KMS-11 (cell line): ENCODE data around the gene SLC39A8.

Experiments
- H2AFZ ChIP-seq: fragments of 200-600 bp; sonication (generic); 2 replicates; pipeline ENCODE4 v1.6.1; 2016; ENCODE audit warnings: antibody characterized with exemption, mixed run types, low read depth
- H3K27ac ChIP-seq: fragments of 200-600 bp; sonication (generic); 2 replicates; pipeline ENCODE4 v1.6.1; 2016; ENCODE audit warnings: mild to moderate bottlenecking, mixed run types
- H3K27me3 ChIP-seq: fragments of 200-600 bp; sonication (generic); 2 replicates; pipeline ENCODE4 v1.6.1; 2017; ENCODE audit warnings: mild to moderate bottlenecking, low read depth, mixed run types, moderate library complexity; ENCODE audit not compliant: insufficient read depth
- H3K36me3 ChIP-seq: fragments of 200-600 bp; sonication (generic); 2 replicates; pipeline ENCODE4 v1.6.1; 2017; ENCODE audit warnings: mild to moderate bottlenecking, mixed run types; ENCODE audit not compliant: insufficient read depth
- H3K4me1 ChIP-seq: fragments of 200-600 bp; sonication (generic); 2 replicates; pipeline ENCODE4 v1.6.1; 2016; ENCODE audit warnings: mild to moderate bottlenecking, low read depth, mixed run types; ENCODE audit not compliant: poor library complexity, severe bottlenecking
- H3K4me2 ChIP-seq: fragments of 200-600 bp; sonication (generic); 2 replicates; pipeline ENCODE4 v1.7.0; 2016; ENCODE audit warnings: mild to moderate bottlenecking, mixed run types
- H3K4me3 ChIP-seq: fragments of 200-600 bp; sonication (generic); IDR thresholded peaks from 2 replicates; pipeline ENCODE4 v1.6.1; 2017; ENCODE audit warnings: low read depth, low read length, mixed read lengths; ENCODE audit not compliant: insufficient read depth
- H3K79me2 ChIP-seq: fragments of 200-600 bp; sonication (generic); 2 replicates; pipeline ENCODE4 v1.6.1; 2016; ENCODE audit warnings: low read depth, mixed run types; ENCODE audit not compliant: insufficient read depth
- H3K9ac ChIP-seq: fragments of 200-600 bp; sonication (generic); 2 replicates; pipeline ENCODE4 v1.6.1; 2016; ENCODE audit warnings: mild to moderate bottlenecking, mixed run types
- H4K20me1 ChIP-seq: fragments of 200-600 bp; sonication (generic); 2 replicates; pipeline ENCODE4 v1.6.1; 2016; ENCODE audit warnings: mild to moderate bottlenecking, mixed run types; ENCODE audit not compliant: insufficient read depth
- TF ChIP-seq, protein P1 (sequence below): fragments of 200-600 bp; sonication (generic); conservative IDR thresholded peaks from 2 replicates; pipeline ENCODE4 v1.6.1; 2017; ENCODE audit warnings: low read depth, mild to moderate bottlenecking, antibody characterized with exemption, low read length, moderate library complexity, mixed read lengths

Gene SLC39A8

DNA sequence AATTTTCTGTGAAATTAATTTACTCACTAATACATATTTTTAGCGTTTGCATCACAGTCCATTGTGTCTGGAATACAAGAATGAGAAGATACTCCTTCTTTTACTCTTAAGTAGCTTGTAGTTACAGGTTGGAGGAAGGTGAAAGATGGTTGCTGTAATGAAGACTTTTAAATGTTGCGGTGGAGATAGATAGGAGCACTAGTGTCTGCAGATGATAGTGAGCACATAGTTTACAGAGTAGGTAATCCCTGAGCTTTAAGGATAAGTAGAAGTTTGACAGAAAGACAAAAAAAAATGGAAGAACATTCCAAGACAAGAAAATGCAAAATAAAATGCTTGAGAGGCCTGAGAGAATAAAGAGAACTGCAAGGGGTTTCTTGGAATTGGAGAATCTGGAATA lies 5.4 kb upstream of the SLC39A8 start:
- no peak overlapping the region for H3K27ac ChIP-seq
- H3K4me1 ChIP-seq, result peaks cover 5% of the 10 kb centered on the region
- H3K36me3 ChIP-seq, result no peaks in the 10 kb centered on the region
- no peaks in the 10 kb centered on the region for H3K27me3 ChIP-seq
- no peak overlapping the region for H2AFZ ChIP-seq
- no peaks in the 10 kb centered on the region for H3K79me2 ChIP-seq
- H3K4me2 ChIP-seq, result no peak overlapping the region
- H3K4me3 ChIP-seq, result no peak overlapping the region
- H4K20me1 ChIP-seq, result no peaks in the 10 kb centered on the region
- no peak overlapping the region for H3K9ac ChIP-seq
- TF ChIP-seq, protein P1, sequence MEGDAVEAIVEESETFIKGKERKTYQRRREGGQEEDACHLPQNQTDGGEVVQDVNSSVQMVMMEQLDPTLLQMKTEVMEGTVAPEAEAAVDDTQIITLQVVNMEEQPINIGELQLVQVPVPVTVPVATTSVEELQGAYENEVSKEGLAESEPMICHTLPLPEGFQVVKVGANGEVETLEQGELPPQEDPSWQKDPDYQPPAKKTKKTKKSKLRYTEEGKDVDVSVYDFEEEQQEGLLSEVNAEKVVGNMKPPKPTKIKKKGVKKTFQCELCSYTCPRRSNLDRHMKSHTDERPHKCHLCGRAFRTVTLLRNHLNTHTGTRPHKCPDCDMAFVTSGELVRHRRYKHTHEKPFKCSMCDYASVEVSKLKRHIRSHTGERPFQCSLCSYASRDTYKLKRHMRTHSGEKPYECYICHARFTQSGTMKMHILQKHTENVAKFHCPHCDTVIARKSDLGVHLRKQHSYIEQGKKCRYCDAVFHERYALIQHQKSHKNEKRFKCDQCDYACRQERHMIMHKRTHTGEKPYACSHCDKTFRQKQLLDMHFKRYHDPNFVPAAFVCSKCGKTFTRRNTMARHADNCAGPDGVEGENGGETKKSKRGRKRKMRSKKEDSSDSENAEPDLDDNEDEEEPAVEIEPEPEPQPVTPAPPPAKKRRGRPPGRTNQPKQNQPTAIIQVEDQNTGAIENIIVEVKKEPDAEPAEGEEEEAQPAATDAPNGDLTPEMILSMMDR, result no peak

DNA sequence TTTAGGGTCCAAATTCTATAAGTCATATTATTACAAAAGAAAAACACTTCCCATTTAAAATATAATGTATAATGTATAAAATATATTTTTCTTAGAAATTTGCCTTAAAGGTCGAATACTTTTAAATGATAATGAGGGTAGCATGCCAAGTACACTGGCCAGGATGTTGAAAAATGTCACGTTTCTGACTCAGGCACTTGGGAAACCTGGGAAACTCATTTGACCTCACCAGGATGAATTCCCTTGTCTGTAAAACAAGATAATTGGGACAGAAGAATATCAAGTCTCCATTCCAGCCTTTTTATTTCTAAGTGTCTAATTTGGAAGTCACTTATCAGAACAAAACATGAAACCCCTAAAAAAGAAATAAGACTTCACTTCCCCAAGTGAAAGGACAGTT lies 3.4 kb upstream of the SLC39A8 start:
- Histone ChIP-seq H4K20me1 (no peaks in the 10 kb centered on the region), H3K27ac (no peak overlapping the region), H3K4me1 (peaks cover 5% of the 10 kb centered on the region), H3K4me3 (no peak overlapping the region), H3K27me3 (no peaks in the 10 kb centered on the region), H3K36me3 (no peaks in the 10 kb centered on the region), H2AFZ (no peak overlapping the region), H3K79me2 (no peaks in the 10 kb centered on the region; the same call in 1 of the 2 replicates), H3K9ac (no peak overlapping the region), H3K4me2 (no peak overlapping the region)
- TF ChIP-seq, protein P1, result no peak

- H3K27ac ChIP-seq, result peak overlapping the region; percentile 84; the same call in 1 of the 2 replicates
- H2AFZ ChIP-seq, result peak overlapping the region; percentile 90
- H3K36me3 ChIP-seq, result no peaks in the 10 kb centered on the region
- H3K79me2 ChIP-seq, result peaks cover 19% of the 10 kb centered on the region
- peak overlapping the region; percentile 64 for H3K4me2 ChIP-seq
- H4K20me1 ChIP-seq, result no peaks in the 10 kb centered on the region
- H3K4me1 ChIP-seq, result peaks cover 19% of the 10 kb centered on the region
- peak overlapping the region; percentile 61 for H3K4me3 ChIP-seq
- TF ChIP-seq, protein P1, result peak; percentile 55
- H3K9ac ChIP-seq, result peak overlapping the region; percentile 84; the same call in 1 of the 2 replicates
- H3K27me3 ChIP-seq, result no peaks in the 10 kb centered on the region
Observed at GRCh38 chr4:102345795-102346100, 466 bp upstream of the SLC39A8 start.

GRCh38 chr4:102344520-102344953 lies 745 bp downstream of the SLC39A8 start:
- H3K79me2 ChIP-seq, result peaks cover 23% of the 10 kb centered on the region
- no peaks in the 10 kb centered on the region for H3K36me3 ChIP-seq
- no peaks in the 10 kb centered on the region for H4K20me1 ChIP-seq
- H3K4me1 ChIP-seq, result peaks cover 19% of the 10 kb centered on the region
- TF ChIP-seq, protein P1, result no peak
- H3K27ac ChIP-seq, result peak overlapping the region; percentile 84
- H3K27me3 ChIP-seq, result no peaks in the 10 kb centered on the region
- peak overlapping the region; percentile 90 for H3K4me2 ChIP-seq
- H3K9ac ChIP-seq, result peak overlapping the region; percentile 84
- no peak overlapping the region for H3K4me3 ChIP-seq
- peak overlapping the region; percentile 90 for H2AFZ ChIP-seq
